Measurements from ENCODE around the gene NUP214. TPM values are rescaled to one million over a fixed set of nuclear protein-coding genes. Genes with fewer than 3 reads are reported as not detected.
A peak's percentile ranks its signal among the peaks of the same experiment; 100 is the strongest.

The NUP214 gene
- total and polyA plus RNA-seq, 2 of the 8 experiments (the other 6 are each of a cell fraction or from before 2014, with no cell fraction given), result 28.6 to 50.2 TPM

GRCh38 chr9:131203431-131204218 is 78.2 kb downstream of the NUP214 start (continued):
- TF ChIP-seq CTCF (IDR thresholded peaks at IDR 0.05; ENCODE audit: control extremely low read depth in 1 of 3, insufficient read depth in 1 of 3, low read depth in 1 of 3, low read length in 3 of 3) (peak; percentile 65 to 80 (median 79)), SIN3A (conservative IDR thresholded peaks at IDR 0.05 in 1 of 2, IDR thresholded peaks at IDR 0.05 in 1 of 2; ENCODE audit: low read depth in 1 of 2, low read length in 2 of 2) (0 out of 4 replicates have a peak, but pooled peaks of 1 of the 2 experiments have one; percentile 36), EP300 (IDR thresholded peaks at IDR 0.05; ENCODE audit: borderline replicate concordance in 1 of 2, low read depth in 2 of 2, low read length in 2 of 2) (no peak), JUN (IDR thresholded peaks at IDR 0.05; ENCODE audit: low read depth, low read length) (no peak), RAD21 (IDR thresholded peaks at IDR 0.05 in 1 of 2, conservative IDR thresholded peaks at IDR 0.05 in 1 of 2; ENCODE audit: low read depth in 2 of 2, low read length in 2 of 2) (peak; percentile 47 to 63), SP1 (IDR thresholded peaks at IDR 0.05; ENCODE audit: low read depth, low read length) (no peak), SP4 (IDR thresholded peaks at IDR 0.05; ENCODE audit: low read length) (no peak), SUZ12 (IDR thresholded peaks at IDR 0.05; ENCODE audit: low read length) (no peak), BCL11A (IDR thresholded peaks at IDR 0.05; ENCODE audit: low read depth in 2 of 2, low read length in 2 of 2) (no peak), CTBP2 (IDR thresholded peaks at IDR 0.05; ENCODE audit: borderline replicate concordance, insufficient read depth, insufficient read length, low read length) (no peak), RNF2 (IDR thresholded peaks at IDR 0.05; ENCODE audit: borderline replicate concordance, low read depth, low read length, missing control alignments, poor library complexity, severe bottlenecking) (no peak), MAX (IDR thresholded peaks at IDR 0.05) (no peak)

Measured in H1 (cell line).